DND-41 (cell line): ENCODE data around the gene SLC22A16.

Experiments used
- EZH2 ChIP-seq: IDR thresholded peaks from 3 replicates; pipeline ENCODE4 v1.6.1; 2012; ENCODE audit warnings: borderline replicate concordance, low read depth, mild to moderate bottlenecking, moderate library complexity, low read length, inconsistent platforms; ENCODE audit not compliant: severe bottlenecking
- TF ChIP-seq, protein P1 (sequence below): IDR thresholded peaks from 2 replicates; pipeline ENCODE4 v1.5.1; 2012; ENCODE audit warnings: borderline replicate concordance, low read length, moderate library complexity, mild to moderate bottlenecking; ENCODE audit not compliant: poor library complexity, severe bottlenecking; ENCODE audit errors: extremely low read depth

DNA sequence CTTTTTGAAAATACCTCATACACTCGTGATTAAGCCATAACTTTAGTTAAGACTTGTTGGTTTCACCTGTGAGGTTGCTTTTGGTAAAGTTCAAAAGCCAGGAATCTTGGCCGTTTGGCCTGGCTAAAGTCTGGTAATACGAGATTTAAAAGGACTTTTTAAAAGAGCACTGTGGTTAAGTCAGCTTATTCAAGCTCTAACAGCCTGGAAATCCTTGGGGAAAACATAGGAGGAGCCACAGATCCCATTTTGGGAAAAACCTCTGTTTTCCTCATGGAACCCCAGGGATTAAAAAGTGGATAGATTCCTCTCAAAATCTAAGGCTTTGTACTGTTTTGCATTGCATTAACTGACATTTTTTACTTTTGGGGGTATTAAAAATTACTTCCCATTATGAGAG lies 13.7 kb upstream of the SLC22A16 start:
- TF ChIP-seq, protein P1, sequence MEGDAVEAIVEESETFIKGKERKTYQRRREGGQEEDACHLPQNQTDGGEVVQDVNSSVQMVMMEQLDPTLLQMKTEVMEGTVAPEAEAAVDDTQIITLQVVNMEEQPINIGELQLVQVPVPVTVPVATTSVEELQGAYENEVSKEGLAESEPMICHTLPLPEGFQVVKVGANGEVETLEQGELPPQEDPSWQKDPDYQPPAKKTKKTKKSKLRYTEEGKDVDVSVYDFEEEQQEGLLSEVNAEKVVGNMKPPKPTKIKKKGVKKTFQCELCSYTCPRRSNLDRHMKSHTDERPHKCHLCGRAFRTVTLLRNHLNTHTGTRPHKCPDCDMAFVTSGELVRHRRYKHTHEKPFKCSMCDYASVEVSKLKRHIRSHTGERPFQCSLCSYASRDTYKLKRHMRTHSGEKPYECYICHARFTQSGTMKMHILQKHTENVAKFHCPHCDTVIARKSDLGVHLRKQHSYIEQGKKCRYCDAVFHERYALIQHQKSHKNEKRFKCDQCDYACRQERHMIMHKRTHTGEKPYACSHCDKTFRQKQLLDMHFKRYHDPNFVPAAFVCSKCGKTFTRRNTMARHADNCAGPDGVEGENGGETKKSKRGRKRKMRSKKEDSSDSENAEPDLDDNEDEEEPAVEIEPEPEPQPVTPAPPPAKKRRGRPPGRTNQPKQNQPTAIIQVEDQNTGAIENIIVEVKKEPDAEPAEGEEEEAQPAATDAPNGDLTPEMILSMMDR: no peak
- no peak for TF ChIP-seq EZH2
